Sigmoid colon (tissue), 7 donors: ENCODE results near the gene NLGN1. TPM values are rescaled to one million over a fixed set of nuclear protein-coding genes. Genes with fewer than 3 reads are reported as not detected.

ENCODE experiments used
- DNase-seq: peaks from one replicate; pipeline ENCODE4 v3.0.0-alpha.2; 2019
- H3K27ac ChIP-seq, 4 donors: fragments of 200-600 bp; sonication (generic); one replicate each; pipeline ENCODE4 v1.5.1; 2016 to 2019; ENCODE audit warnings: mild to moderate bottlenecking in 1 of 4
- H3K27me3 ChIP-seq, 3 donors: fragments of 200-600 bp; sonication (generic); one replicate each; pipeline ENCODE4 v1.5.1; 2019; ENCODE audit warnings: mild to moderate bottlenecking in 1 of 3
- H3K36me3 ChIP-seq, 4 donors: fragments of 200-600 bp; sonication (generic); one replicate each; pipeline ENCODE4 v1.5.1; 2016 to 2019
- H3K4me1 ChIP-seq, 4 donors: fragments of 200-600 bp; sonication (generic); one replicate each; pipeline ENCODE4 v1.5.1; 2017 to 2019
- H3K4me3 ChIP-seq, 4 donors: fragments of 200-600 bp; sonication (generic); one replicate each; pipeline ENCODE4 v1.5.1; 2017 to 2019; ENCODE audit warnings: mild to moderate bottlenecking in 2 of 4, moderate library complexity in 1 of 4
- H3K9me3 ChIP-seq, 4 donors: fragments of 200-600 bp in 3 of 4; sonication (generic) in 3 of 4; one replicate each; pipeline versions ENCODE4 v1.5.1 to v1.6.1; 2013 to 2019
- CTCF ChIP-seq, 4 experiments: fragments of 450-650 bp in 3 of 4; fragments of 200-600 bp in 1 of 4; IDR thresholded peaks; one replicate each; pipeline ENCODE4 v1.5.1; 2016 to 2019; ENCODE audit warnings: antibody characterized with exemption in 4 of 4, mild to moderate bottlenecking in 3 of 4, moderate library complexity in 2 of 4
- EP300 ChIP-seq, 4 donors: sonication (generic); formaldehyde crosslinking; IDR thresholded peaks; one replicate each; pipeline ENCODE4 v1.6.1; 2017; ENCODE audit warnings: antibody characterized with exemption in 4 of 4
- POLR2A ChIP-seq, 2 donors: fragments of 450-650 bp; IDR thresholded peaks; one replicate each; pipeline ENCODE4 v1.6.1; 2016; ENCODE audit warnings: antibody characterized with exemption in 2 of 2, mild to moderate bottlenecking in 2 of 2, moderate library complexity in 2 of 2
- POLR2AphosphoS5 ChIP-seq, 4 donors: sonication (generic); formaldehyde crosslinking; IDR thresholded peaks; one replicate each; pipeline ENCODE4 v1.6.1; 2017; ENCODE audit warnings: antibody characterized with exemption in 4 of 4
- WGBS, 2 donors: extraction: QIAGEN DNeasy Blood & Tissue Kit; methylation state at CpG; one replicate each; pipeline ENCODE4 v1.1.7; 2013; 5-methylcytosine and 5-hydroxymethylcytosine counted together
- intact Hi-C: fragments of 100-400 bp; cut with DNase I; formaldehyde crosslinking; loops from one replicate; pipeline ENCODE4 v1.15.1; 2023
- polyA plus RNA-seq, 3 donors: library from polyadenylated mRNA; stranded (reverse); fragments of 200-250 nt; gene quantifications; one replicate each; pipeline ENCODE4 v1.2.3, GENCODE V29; 2013
- total RNA-seq, 4 donors: library from RNA; depleted of rRNA; stranded (reverse); fragments of >200 nt; gene quantifications; one replicate each; pipeline ENCODE4 v1.1.0, GENCODE V29; 2016
- donor health status: healthy with polysubstance abuse.
- donor health status: Bipolar disorder and iron deficiency.
- donor health status: healthy.

Gene NLGN1
- total and polyA plus RNA-seq, 7 donors: under 0.01 to 33.5 (median 28.3) TPM; not detected in 1

- no peak for TF ChIP-seq EP300 (IDR thresholded peaks at IDR 0.05)
- no peak for TF ChIP-seq CTCF (IDR thresholded peaks at IDR 0.05)
- no peak for TF ChIP-seq POLR2AphosphoS5 (IDR thresholded peaks at IDR 0.05)
- no peak for TF ChIP-seq POLR2A (IDR thresholded peaks at IDR 0.05)
- intact Hi-C loops: loop anchor here (5.0 kb wide), 1 partner anchor 155 kb away; the partner anchor contains the start of gene NLGN1
Measured at GRCh38 chr3:173552526-173552925, 155.0 kb downstream of the NLGN1 start.

GRCh38 chr3:173553635-173554280 is 156.2 kb downstream of the NLGN1 start:
- Histone ChIP-seq H3K4me1 (peaks cover 0 to 13% (median 3%) of the 10 kb centered on the region in 4 donors), H3K9me3 (no peaks in the 10 kb centered on the region)
- 15 to 33% methylated on average over 3 of the region's 3 CpGs for WGBS, 2 donors

More at GRCh38 chr3:173552526-173552925, 155.0 kb downstream of the NLGN1 start:
- Histone ChIP-seq H3K27me3 (no peaks in the 10 kb centered on the region), H3K36me3 (no peaks in the 10 kb centered on the region), H3K27ac (no peak overlapping the region), H3K4me3 (no peak overlapping the region), H3K4me1 (peaks cover 0 to 13% (median 3%) of the 10 kb centered on the region in 4 donors), H3K9me3 (no peaks in the 10 kb centered on the region)
- WGBS, 2 donors: 18 to 33% methylated on average over 4 of the region's 4 CpGs
- DNase-seq: no peak

GRCh38 chr3:173556546-173556945 is 159.0 kb downstream of the NLGN1 start:
- peaks cover 0 to 13% (median 3%) of the 10 kb centered on the region in 4 donors for H3K4me1 ChIP-seq
- no peaks in the 10 kb centered on the region for H3K27me3 ChIP-seq
- H3K4me3 ChIP-seq: no peak overlapping the region
- intact Hi-C loops: no loop called here
- 54 to 79% methylated on average over 2 of the region's 2 CpGs for WGBS, 2 donors
- no peak for TF ChIP-seq POLR2AphosphoS5 (IDR thresholded peaks at IDR 0.05)
- TF ChIP-seq CTCF (IDR thresholded peaks at IDR 0.05): no peak
- no peak for TF ChIP-seq EP300 (IDR thresholded peaks at IDR 0.05)
- TF ChIP-seq POLR2A (IDR thresholded peaks at IDR 0.05): no peak
- no peaks in the 10 kb centered on the region for H3K36me3 ChIP-seq
- H3K27ac ChIP-seq: no peak overlapping the region
- DNase-seq: no peak
- no peaks in the 10 kb centered on the region for H3K9me3 ChIP-seq

More at GRCh38 chr3:173553635-173554280, 156.2 kb downstream of the NLGN1 start:
- TF ChIP-seq POLR2AphosphoS5 (IDR thresholded peaks at IDR 0.05): no peak
- TF ChIP-seq CTCF (IDR thresholded peaks at IDR 0.05): peak in 3 of 4 experiments; percentile 38 to 74 (median 70)
- no peak for TF ChIP-seq POLR2A (IDR thresholded peaks at IDR 0.05)
- TF ChIP-seq EP300 (IDR thresholded peaks at IDR 0.05): no peak
- Histone ChIP-seq H3K27me3 (no peaks in the 10 kb centered on the region), H3K27ac (no peak overlapping the region), H3K36me3 (no peaks in the 10 kb centered on the region), H3K4me3 (no peak overlapping the region)
- DNase-seq: no peak
- intact Hi-C loops: loop anchor here (1.0 to 5.0 kb wide), 2 partner anchors 156 to 181 kb away; partner anchors contain the start of gene NLGN1

- TF ChIP-seq POLR2AphosphoS5 (IDR thresholded peaks at IDR 0.05) (no peak), POLR2A (IDR thresholded peaks at IDR 0.05) (no peak), EP300 (IDR thresholded peaks at IDR 0.05) (no peak), CTCF (IDR thresholded peaks at IDR 0.05) (no peak)
- no peak for DNase-seq
- H3K36me3 ChIP-seq: no peaks in the 10 kb centered on the region
- no peaks in the 10 kb centered on the region for H3K9me3 ChIP-seq
- WGBS, 2 donors: 85 to 97% methylated on average over 3 of the region's 3 CpGs
- no peaks in the 10 kb centered on the region for H3K4me1 ChIP-seq
- H3K4me3 ChIP-seq: no peak overlapping the region
- no peaks in the 10 kb centered on the region for H3K27me3 ChIP-seq
- intact Hi-C loops: no loop called here
- no peak overlapping the region for H3K27ac ChIP-seq
Measured at GRCh38 chr3:173567997-173568396, 170.5 kb downstream of the NLGN1 start.
